Epithelial cell of prostate (primary cell): Measurements from ENCODE around the gene CIB2.

Experiments
- DNase-seq: peaks from one replicate; pipeline ENCODE4 v3.0.0-alpha.2; 2011; ENCODE audit warnings: low read depth, low spot score
- H3K27ac ChIP-seq: fragments of 450-650 bp; 2 replicates; pipeline ENCODE4 v1.5.1; 2017; ENCODE audit warnings: mild to moderate bottlenecking

Gene CIB2

DNA sequence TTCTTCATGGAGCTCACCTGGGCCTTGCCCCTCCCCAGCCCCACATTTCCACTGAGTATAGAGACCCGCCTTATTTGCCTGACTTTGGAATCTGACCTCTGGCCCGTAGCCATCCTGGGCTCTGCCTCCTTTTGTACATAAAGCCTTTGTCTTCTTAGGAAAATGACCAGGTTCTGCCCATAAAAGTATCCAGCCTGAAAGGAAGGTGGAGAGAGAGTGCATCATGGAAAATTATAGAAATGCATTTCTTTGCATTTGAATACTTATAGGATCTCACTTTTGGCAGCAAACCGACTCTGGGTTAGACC, 42.5 kb downstream of the CIB2 start:
- no peak for DNase-seq
- no peak overlapping the region for H3K27ac ChIP-seq

DNA sequence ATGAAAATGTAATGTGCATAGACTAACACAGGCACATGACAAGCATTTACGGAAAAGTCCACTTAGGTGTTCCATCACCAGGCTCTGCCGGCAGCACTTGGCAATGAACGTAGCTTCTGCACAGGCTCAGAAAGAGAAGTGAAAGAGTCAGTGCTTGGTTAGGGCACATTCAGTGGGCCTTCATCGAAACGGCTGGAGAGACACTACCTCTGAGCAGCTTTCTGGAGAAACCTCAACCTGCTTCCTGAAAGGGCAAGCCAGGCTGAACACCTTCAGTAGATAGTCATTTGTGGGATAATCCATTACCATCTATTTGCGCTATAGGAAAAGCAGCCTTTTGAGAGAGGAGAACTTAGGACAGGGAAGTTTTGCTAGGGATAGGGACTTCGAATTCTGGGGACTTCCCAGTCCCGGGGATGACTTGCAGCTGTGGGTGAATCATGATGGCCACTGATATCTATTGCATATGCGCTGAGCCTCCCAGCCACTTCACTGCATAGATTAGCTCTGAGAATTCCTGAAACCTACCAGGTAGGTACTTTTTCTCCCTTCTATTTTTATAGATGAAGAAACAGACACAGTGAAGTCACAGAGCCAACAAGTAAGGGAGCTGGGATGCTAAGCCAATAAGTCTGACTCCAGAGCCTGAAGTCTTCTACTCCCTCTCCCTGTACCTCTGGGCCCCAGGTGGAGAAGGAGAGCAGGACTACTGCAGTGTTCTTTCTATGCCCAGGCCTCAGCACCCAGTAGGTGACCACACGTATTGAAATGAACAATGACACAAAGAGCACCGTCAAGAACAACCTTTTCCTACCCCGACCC, 43.1 kb downstream of the CIB2 start:
- no peak overlapping the region for H3K27ac ChIP-seq
- no peak for DNase-seq

DNA sequence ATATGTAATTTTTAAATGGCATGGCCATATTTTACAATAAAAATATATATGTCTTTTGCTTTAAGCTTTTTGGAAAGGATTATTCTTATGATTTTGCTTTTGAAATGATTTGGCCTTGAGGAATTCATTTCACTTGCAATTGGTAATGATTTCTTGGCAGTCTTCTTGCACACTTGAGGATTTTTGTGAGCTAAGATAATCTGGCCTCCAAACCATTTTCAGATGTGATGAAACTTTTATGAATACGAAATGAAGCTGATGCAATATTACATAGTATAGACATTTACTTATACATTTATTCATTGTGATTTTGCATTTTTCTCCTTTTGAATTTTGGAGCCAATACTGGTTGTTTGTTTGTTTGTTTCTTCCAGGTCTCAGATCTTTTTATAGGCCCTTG, 45.3 kb downstream of the CIB2 start:
- no peak for DNase-seq
- H3K27ac ChIP-seq, result peak overlapping the region; percentile 2

DNA sequence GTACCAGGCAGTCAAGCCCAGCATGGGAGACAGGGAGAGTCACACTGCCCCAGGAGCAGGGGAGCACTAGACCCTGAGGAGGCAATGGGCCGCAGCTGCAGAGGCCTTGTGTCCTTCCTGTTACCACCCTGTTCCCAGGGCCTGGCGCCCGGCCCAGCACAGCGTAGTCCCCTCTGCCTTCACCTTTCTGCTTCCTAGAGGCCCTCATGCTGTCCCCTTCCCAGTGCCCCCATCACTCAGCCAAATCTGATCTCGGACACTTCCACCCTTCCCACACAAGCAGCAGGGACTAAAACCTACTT, 46.8 kb downstream of the CIB2 start:
- DNase-seq, result no peak
- no peak overlapping the region for H3K27ac ChIP-seq

DNA sequence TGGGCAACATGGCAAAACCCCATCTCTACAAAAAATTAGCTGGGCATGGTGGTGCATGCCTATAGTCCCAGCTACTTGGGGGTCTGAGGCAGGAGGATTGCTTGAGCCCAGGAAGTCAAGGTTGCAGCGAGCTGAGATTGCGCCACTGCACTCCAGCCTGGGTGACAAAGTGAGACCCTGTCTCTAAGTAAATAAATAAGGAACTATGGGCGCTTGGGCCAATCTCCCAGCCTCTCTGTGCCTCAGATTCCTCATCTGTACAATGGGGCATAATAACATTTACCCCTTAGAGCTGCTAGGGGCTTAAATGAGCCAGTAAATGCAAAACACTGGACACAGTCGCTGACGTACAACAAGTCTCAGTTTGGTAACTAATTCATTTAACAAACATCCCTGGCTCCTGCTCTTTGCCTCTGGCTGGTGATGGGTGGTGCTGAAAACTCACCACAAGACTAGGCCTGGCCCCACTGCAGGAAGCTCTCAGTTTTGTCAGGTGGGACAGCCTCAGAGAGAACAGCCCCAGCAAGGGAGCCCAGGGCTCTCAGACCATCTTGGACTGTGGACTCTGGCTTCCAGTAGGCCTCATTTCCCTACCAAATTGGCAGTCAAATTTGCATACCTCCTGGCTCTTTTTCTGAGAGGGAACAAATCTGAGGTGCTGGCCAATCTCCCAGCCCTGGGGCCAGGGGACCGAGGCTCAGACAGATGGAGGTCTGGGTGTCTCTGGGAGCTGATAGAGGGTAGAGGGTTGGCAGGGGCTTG, 47.4 kb downstream of the CIB2 start:
- no peak for DNase-seq

DNA sequence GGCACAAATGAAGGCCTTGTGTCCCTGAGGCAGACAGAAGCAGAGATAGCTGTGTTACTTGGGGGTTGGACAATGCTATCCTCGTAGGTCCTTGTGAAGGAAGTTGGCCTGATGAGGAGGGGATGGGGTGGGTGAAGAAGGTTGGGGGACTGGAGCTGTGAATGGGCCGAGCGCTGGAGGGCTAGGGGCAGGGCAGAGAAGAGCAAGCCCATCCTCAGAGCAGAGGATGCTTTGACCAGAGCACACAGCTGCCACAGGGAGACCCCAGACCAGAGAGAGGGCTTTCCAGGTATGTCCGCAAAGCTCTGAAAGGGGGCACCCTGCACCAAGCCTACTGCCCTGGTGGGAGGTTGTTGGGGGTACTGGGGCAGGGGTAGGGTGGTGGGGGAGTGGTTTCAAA, 48.1 kb downstream of the CIB2 start:
- no peak overlapping the region for H3K27ac ChIP-seq
- no peak for DNase-seq

More for the DNA sequence above, 47.4 kb downstream of the CIB2 start:
- no peak overlapping the region for H3K27ac ChIP-seq

GRCh38 chr15:78082743-78083110, 48.5 kb downstream of the CIB2 start:
- no peak for DNase-seq
- H3K27ac ChIP-seq, result no peak overlapping the region

GRCh38 chr15:78082106-78082742, 49.0 kb downstream of the CIB2 start:
- H3K27ac ChIP-seq, result no peak overlapping the region
- DNase-seq, result no peak

- DNase-seq, result no peak
- no peak overlapping the region for H3K27ac ChIP-seq
Observed at GRCh38 chr15:78080088-78080460, 51.2 kb downstream of the CIB2 start.

- H3K27ac ChIP-seq, result no peak overlapping the region
- DNase-seq, result no peak
Observed at GRCh38 chr15:78079298-78080087, 51.8 kb downstream of the CIB2 start.

DNA sequence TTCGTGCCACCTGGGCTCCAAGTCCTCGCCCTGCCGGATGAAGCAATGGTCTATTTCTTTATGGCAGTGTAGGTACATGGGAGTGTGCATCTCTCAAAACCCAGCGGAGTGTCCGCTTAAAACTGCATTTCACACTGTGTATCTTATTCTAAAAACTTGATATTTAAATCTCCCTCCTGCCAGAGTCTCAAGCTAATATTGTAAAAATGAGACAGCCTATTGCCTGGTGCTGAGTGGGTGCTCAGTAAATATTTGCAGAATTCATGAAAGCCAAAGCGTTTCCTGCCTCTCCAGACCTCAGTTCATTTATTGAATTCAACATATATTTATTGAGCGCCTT, 53.4 kb downstream of the CIB2 start:
- DNase-seq, result no peak
- H3K27ac ChIP-seq, result peak overlapping the region; percentile 66

DNA sequence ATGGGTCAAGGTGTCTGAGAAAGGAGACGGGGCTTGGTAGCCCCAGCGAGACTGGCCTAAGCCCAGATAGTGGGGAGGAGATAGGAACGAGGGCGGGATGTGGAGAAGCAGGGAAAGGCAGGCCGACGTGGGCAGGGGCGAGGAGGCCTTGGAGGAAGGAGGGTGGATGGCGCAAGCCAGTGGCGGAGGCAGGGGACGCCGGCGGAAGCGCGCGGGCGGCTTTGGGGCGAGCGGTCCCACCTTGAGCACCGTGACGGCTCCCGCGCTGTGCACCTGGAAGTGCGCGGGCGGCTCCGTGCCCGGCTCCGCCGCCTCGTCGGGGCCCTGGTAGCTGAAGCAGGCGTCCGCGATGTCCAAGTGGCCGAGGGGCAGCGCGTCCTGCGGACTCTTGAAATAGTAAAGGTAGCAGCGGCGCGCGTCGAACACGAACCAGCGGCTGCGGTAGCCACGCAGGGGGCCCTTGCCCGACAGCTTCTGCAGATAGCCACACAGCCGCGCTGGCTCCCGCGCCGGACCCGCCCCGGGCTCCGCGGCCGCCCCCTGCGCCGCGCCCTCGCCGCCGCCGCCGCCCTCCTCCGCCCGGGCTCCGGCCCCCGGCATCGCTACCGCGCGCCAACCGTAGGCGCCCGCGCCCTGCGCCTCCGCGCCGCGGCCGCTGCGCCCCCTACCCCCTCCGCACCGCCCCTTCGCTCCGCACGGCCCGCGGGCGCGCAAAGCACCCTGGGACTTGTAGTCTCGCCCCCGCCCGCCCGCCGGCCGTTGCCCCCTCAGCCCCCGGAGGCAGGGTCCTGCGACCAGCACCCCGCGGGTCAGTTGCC, 54.0 kb downstream of the CIB2 start, which contains the start of gene TBC1D2B:
Gene TBC1D2B (minus strand): TSS at position 659 of the 818 bp plus-strand sequence. CDS start 59 bp downstream, at position 600.
- no peak for DNase-seq

GRCh38 chr15:78076231-78077052, 54.8 kb downstream of the CIB2 start:
- peak overlapping the region; percentile 66 for H3K27ac ChIP-seq
- DNase-seq, result no peak

More for the DNA sequence above, 54.0 kb downstream of the CIB2 start, which contains the start of gene TBC1D2B:
- H3K27ac ChIP-seq, result peak within 1 kb of the TSS; percentile 66

- no peak for DNase-seq
- H3K27ac ChIP-seq, result peak overlapping the region; percentile 66
Observed at GRCh38 chr15:78075490-78076230, 55.6 kb downstream of the CIB2 start.

DNA sequence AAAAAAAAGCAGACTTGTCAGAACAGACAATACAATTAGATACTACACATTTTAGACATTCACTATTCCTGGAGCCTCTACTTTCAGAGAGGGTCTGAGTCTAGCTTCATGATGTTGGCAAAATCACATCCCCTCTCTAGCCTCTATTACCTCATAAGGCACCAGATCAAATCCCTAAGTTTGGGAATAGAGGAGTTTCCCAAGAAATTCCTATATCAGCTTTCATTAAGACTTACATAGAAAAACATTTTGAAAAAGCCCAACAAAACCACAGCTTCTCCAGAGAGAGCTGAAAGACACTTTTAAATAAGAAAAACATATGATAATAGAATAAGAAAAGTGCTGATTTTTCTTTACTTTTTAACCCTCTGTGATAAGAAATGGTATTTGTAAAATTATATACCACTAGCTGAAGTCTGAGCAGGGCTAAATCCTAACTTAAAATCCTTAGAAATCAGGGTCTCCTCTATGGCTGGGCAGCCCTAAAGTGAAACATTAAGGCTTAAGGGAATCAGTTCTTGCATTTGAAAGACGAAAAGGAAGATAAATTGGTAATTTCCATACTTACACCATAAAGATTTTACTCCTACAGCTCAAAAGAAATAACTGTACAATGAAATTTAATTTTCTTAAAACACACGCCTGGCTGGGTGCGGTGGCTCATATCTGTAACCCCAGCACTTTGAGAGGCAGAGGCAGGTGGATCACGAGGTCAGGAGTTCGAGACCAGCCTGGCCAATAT, 58.0 kb downstream of the CIB2 start:
- DNase-seq, result no peak
- no peak overlapping the region for H3K27ac ChIP-seq

- no peak for DNase-seq
- H3K27ac ChIP-seq, result no peak overlapping the region
Observed at GRCh38 chr15:78072080-78072892, 59.0 kb downstream of the CIB2 start.

GRCh38 chr15:78071383-78071782, 59.9 kb downstream of the CIB2 start:
- DNase-seq, result no peak

More at GRCh38 chr15:78071383-78071782, 59.9 kb downstream of the CIB2 start:
- no peak overlapping the region for H3K27ac ChIP-seq
